CD14-positive monocyte (primary cell): ENCODE results near the gene DCLRE1B. TPM values are rescaled to one million over a fixed set of nuclear protein-coding genes. Genes with fewer than 3 reads are reported as not detected.

Source experiments
- DNase-seq, 3 donors: peaks; one replicate each; pipeline ENCODE4 v3.0.0-alpha.2; 2011 to 2022
- H2AFZ ChIP-seq: 2 replicates; pipeline ENCODE4 v1.6.0; 2012; ENCODE audit warnings: mild to moderate bottlenecking, low read depth, low read length, inconsistent platforms; ENCODE audit not compliant: insufficient read depth, poor library complexity, severe bottlenecking
- H3K27ac ChIP-seq, 2 donors: 1 replicate in 1 of 2; 2 replicates in 1 of 2; pipeline ENCODE4 v1.5.1; 2012 to 2013; ENCODE audit warnings: low read length in 2 of 2, control low read depth in 1 of 2, inconsistent platforms in 1 of 2, low read depth in 1 of 2, mild to moderate bottlenecking in 1 of 2
- H3K27me3 ChIP-seq, 2 donors: one replicate each; pipeline versions ENCODE4 v1.6.0 to v1.6.1; 2011 to 2013; ENCODE audit warnings: low read length in 2 of 2; ENCODE audit not compliant: control insufficient read depth in 2 of 2, insufficient read depth in 2 of 2
- H3K36me3 ChIP-seq, 2 donors: replicated peaks in 1 of 2; 1 replicate in 1 of 2; 2 replicates in 1 of 2; pipeline versions ENCODE4 v1.5.1 to v1.6.1; 2012 to 2013; ENCODE audit warnings: low read length in 2 of 2, control low read depth in 1 of 2, inconsistent platforms in 1 of 2, mild to moderate bottlenecking in 1 of 2; ENCODE audit not compliant: insufficient read depth in 2 of 2, control insufficient read depth in 1 of 2
- H3K4me1 ChIP-seq, 2 donors: 1 replicate in 1 of 2; 2 replicates in 1 of 2; pipeline versions ENCODE4 v1.5.1 to v1.6.1; 2012 to 2013; ENCODE audit warnings: low read length in 2 of 2, control low read depth in 1 of 2, inconsistent platforms in 1 of 2, mild to moderate bottlenecking in 1 of 2, moderate library complexity in 1 of 2; ENCODE audit not compliant: insufficient read depth in 2 of 2, control insufficient read depth in 1 of 2
- H3K4me2 ChIP-seq: replicated peaks from 2 replicates; pipeline ENCODE3; 2012; ENCODE audit warnings: low read length, moderate library complexity, mild to moderate bottlenecking; ENCODE audit not compliant: poor library complexity, severe bottlenecking; ENCODE audit errors: extremely low read depth
- H3K4me3 ChIP-seq, 3 experiments: fragments of 200-600 bp in 1 of 3; sonication (generic) in 1 of 3; replicated peaks in 1 of 3; 1 replicate in 2 of 3; 2 replicates in 1 of 3; pipeline ENCODE4 v1.5.1; 2011 to 2013; ENCODE audit warnings: low read length in 3 of 3, mild to moderate bottlenecking in 3 of 3, control low read depth in 2 of 3, low read depth in 2 of 3, inconsistent platforms in 1 of 3, moderate library complexity in 1 of 3
- H3K79me2 ChIP-seq: 2 replicates; pipeline ENCODE4 v1.6.0; 2012; ENCODE audit warnings: mild to moderate bottlenecking, control low read depth, inconsistent platforms, low read length, moderate library complexity; ENCODE audit not compliant: insufficient read depth
- H3K9ac ChIP-seq: 2 replicates; pipeline ENCODE4 v1.6.0; 2017; ENCODE audit warnings: low read length, mild to moderate bottlenecking; ENCODE audit not compliant: insufficient read depth, poor library complexity, severe bottlenecking
- H3K9me3 ChIP-seq, 2 donors: replicated peaks in 1 of 2; 1 replicate in 1 of 2; 2 replicates in 1 of 2; pipeline versions ENCODE4 v1.5.1 to v1.6.1; 2012 to 2013; ENCODE audit warnings: low read length in 2 of 2, control low read depth in 1 of 2; ENCODE audit not compliant: control insufficient read depth in 1 of 2, insufficient read depth in 1 of 2
- H4K20me1 ChIP-seq: 2 replicates; pipeline ENCODE4 v1.6.0; 2012; ENCODE audit warnings: mild to moderate bottlenecking, low read length, control low read depth, moderate library complexity; ENCODE audit not compliant: insufficient read depth
- H3K27ac Mint-ChIP-seq, 7 donors: one replicate each; pipeline ENCODE4 v1.8.0; 2020; ENCODE audit warnings: mild to moderate bottlenecking in 7 of 7, mixed read lengths in 7 of 7, moderate library complexity in 6 of 7, inconsistent platforms in 2 of 7
- H3K27me3 Mint-ChIP-seq, 3 donors: one replicate each; pipeline ENCODE4 v1.8.0; 2021 to 2022; ENCODE audit warnings: low read depth in 3 of 3, mild to moderate bottlenecking in 3 of 3, mixed read lengths in 3 of 3, moderate library complexity in 3 of 3, inconsistent platforms in 1 of 3
- H3K36me3 Mint-ChIP-seq, 2 donors: one replicate each; pipeline ENCODE4 v1.8.0; 2020; ENCODE audit warnings: mixed read lengths in 2 of 2, inconsistent platforms in 1 of 2, mild to moderate bottlenecking in 1 of 2
- H3K4me1 Mint-ChIP-seq: one replicate; pipeline ENCODE4 v1.8.0; 2020; ENCODE audit warnings: mild to moderate bottlenecking, mixed read lengths
- H3K4me3 Mint-ChIP-seq, 2 donors: one replicate each; pipeline ENCODE4 v1.8.0; 2020; ENCODE audit warnings: mild to moderate bottlenecking in 2 of 2, mixed read lengths in 2 of 2, moderate library complexity in 1 of 2
- H3K9me3 Mint-ChIP-seq, 7 donors: one replicate each; pipeline ENCODE4 v1.8.0; 2020 to 2022; ENCODE audit warnings: mixed read lengths in 7 of 7, mild to moderate bottlenecking in 6 of 7, moderate library complexity in 6 of 7, inconsistent platforms in 2 of 7
- CTCF ChIP-seq: fragments of 200-600 bp; IDR thresholded peaks from one replicate; pipeline ENCODE4 v1.8.0; 2022; ENCODE audit warnings: antibody characterized with exemption, mild to moderate bottlenecking
- WGBS: methylation state at CpG from one replicate; pipeline ENCODE4 v1.1.5; 2013; ENCODE audit warnings: missing lambda C conversion rate; ENCODE audit not compliant: insufficient coverage; 5-methylcytosine and 5-hydroxymethylcytosine counted together
- intact Hi-C, 2 donors: fragments of 100-400 bp; cut with micrococcal nuclease; formaldehyde crosslinking; loops; one replicate each; pipeline versions ENCODE4 v1.15.0 to v1.15.1; 2023
- polyA plus RNA-seq, 3 donors: library from polyadenylated mRNA; depleted of rRNA in 1 of 3; unstranded in 2 of 3; stranded (reverse) in 1 of 3; fragments of 300-500 nt in 2 of 3; fragments of >200 nt in 1 of 3; fragmentation: Illumina TruSeq in 2 of 3; gene quantifications; 1 replicate in 2 of 3; 2 replicates in 1 of 3; pipeline ENCODE4 v1.2.3, GENCODE V29; 2012 to 2021

The DCLRE1B gene
- polyA plus RNA-seq, 3 donors = 3.0 to 5.7 (median 4.5) TPM

GRCh38 chr1:113951719-113952118 is 46.6 kb downstream of the DCLRE1B start:
- H3K4me3 ChIP-seq = no peak overlapping the region
- no peak overlapping the region for H3K27ac ChIP-seq
- H2AFZ ChIP-seq = no peak overlapping the region
- H3K27me3 ChIP-seq = no peaks in the 10 kb centered on the region
- H3K27me3 Mint-ChIP-seq = peaks cover 0 to 1% (median 0%) of the 10 kb centered on the region in 3 donors
- H3K4me1 Mint-ChIP-seq = peaks cover 45% of the 10 kb centered on the region
- WGBS = no CpG with 5 or more reads among the region's 2 CpGs
- peaks cover 98% of the 10 kb centered on the region for H3K79me2 ChIP-seq
- no peak overlapping the region for H3K9ac ChIP-seq
- TF ChIP-seq CTCF = no peak
- no peak overlapping the region for H3K4me3 Mint-ChIP-seq
- H3K36me3 ChIP-seq = peaks cover 34 to 55% of the 10 kb centered on the region in 2 donors
- peaks cover 32 to 62% of the 10 kb centered on the region in 2 donors for H3K36me3 Mint-ChIP-seq
- no peaks in the 10 kb centered on the region for H3K9me3 Mint-ChIP-seq
- no peak overlapping the region for H3K4me2 ChIP-seq
- DNase-seq = no peak
- H3K27ac Mint-ChIP-seq = peak overlapping the region in 3 of 7 donors; percentile 8 to 75 (median 26)
- intact Hi-C loops = no loop called here
- peaks cover 21 to 24% of the 10 kb centered on the region in 2 donors for H3K4me1 ChIP-seq
- peaks cover 78% of the 10 kb centered on the region for H4K20me1 ChIP-seq
- no peaks in the 10 kb centered on the region for H3K9me3 ChIP-seq

- H3K27ac ChIP-seq = peak overlapping the region in 1 of 2 donors; percentile 21
- Mint-ChIP-seq H3K9me3 (no peaks in the 10 kb centered on the region), H3K27ac (peak overlapping the region in 4 of 7 donors; percentile 46 to 74 (median 55)), H3K4me1 (peaks cover 17% of the 10 kb centered on the region), H3K36me3 (peaks cover 76 to 80% of the 10 kb centered on the region in 2 donors), H3K4me3 (no peak overlapping the region), H3K27me3 (no peaks in the 10 kb centered on the region)
- peaks cover 5% of the 10 kb centered on the region in 2 donors for H3K4me1 ChIP-seq
- peaks cover 67% of the 10 kb centered on the region for H3K79me2 ChIP-seq
- no peak overlapping the region for H2AFZ ChIP-seq
- H4K20me1 ChIP-seq = peaks cover 37% of the 10 kb centered on the region
- H3K9me3 ChIP-seq = no peaks in the 10 kb centered on the region
- H3K9ac ChIP-seq = no peak overlapping the region
- intact Hi-C loops = loop anchor here in 1 of 2 donors (5.0 kb wide), 1 partner anchor 36 kb away; no protein-coding TSS in a partner anchor
- TF ChIP-seq CTCF = no peak
- H3K4me3 ChIP-seq = no peak overlapping the region
- no peaks in the 10 kb centered on the region for H3K27me3 ChIP-seq
- H3K4me2 ChIP-seq = no peak overlapping the region
- DNase-seq = no peak
- no CpG with 5 or more reads among the region's 1 CpG for WGBS
- peaks cover 87 to 94% of the 10 kb centered on the region in 2 donors for H3K36me3 ChIP-seq
Measured at GRCh38 chr1:113957984-113958383, 52.9 kb downstream of the DCLRE1B start.
